CD4-positive, alpha-beta T cell treated with Interleukin-2 at 100 ng/mL for 4 hours (primary cell): ENCODE results near the gene PRKCQ.
A peak's percentile ranks its signal among the peaks of the same experiment; 100 is the strongest.

ENCODE experiments used
- DNase-seq: peaks from one replicate; pipeline ENCODE4 v3.0.0-alpha.2; 2020; ENCODE audit warnings: low spot score

PRKCQ gene

DNA sequence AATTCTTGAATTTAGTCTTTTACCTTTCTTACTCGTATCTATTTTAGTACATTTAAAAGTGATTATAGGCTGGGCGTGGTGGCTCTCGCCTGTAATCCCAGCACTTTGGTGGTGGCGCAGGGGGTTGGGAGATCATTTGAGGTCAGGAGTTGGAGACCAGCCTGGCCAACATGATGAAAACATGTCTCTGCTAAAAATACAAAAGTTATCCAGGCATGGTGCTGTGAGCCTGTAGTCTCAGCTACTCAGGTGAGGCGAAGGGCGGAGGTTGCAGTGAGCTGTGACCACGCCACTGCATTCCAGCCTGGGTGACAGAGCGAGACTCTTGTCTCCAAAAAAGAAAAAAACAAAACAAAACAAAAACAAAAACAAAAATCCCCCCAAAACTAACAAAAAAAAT, 12.2 kb downstream of the PRKCQ start:
- no peak for DNase-seq

GRCh38 chr10:6567203-6567703, 12.8 kb downstream of the PRKCQ start:
- DNase-seq, result no peak

- no peak for DNase-seq
Observed at GRCh38 chr10:6565588-6565987, 14.5 kb downstream of the PRKCQ start.

GRCh38 chr10:6564367-6564766, 15.7 kb downstream of the PRKCQ start:
- DNase-seq, result no peak

DNA sequence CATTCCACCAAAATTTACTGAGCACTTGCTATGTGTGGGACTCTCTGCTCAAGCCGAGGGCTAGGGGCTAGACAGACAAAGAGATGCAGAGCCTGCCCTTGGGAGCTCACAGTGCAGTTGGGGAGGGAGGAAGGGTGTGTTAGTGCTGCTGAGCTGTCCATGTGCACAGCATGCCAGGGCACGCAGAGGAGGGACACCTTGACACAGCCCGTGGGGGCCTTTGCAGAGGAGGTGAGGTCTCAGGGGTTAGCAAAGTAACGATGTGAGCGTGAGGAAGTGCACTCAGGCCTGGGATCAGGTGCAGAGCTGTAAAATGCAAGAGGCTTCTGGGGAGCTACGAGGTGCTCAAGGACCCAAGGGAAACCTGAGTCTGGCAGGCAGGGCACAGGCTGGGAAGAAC, 16.3 kb downstream of the PRKCQ start:
- DNase-seq, result no peak

- DNase-seq, result peak; percentile 60
Observed at GRCh38 chr10:6563075-6563474, 17.0 kb downstream of the PRKCQ start.

DNA sequence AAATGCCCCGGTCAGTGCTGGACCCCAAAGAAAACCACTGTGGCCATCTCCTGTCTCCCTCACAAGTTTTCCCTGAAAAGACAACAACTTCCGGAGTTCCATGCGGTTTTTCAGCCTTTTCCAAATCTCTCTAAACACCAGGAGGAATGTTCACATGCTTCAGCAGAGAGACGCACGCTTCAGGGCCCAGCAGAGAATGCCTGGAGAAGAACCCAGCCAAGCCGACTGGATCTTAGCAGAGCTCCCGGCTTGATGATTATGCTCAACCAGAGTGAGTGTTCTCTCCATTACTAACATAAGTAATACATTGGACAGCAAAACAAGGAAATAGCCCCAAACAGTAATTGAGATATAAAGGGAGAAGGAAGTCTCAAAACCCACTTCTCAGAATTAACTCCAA, 17.9 kb downstream of the PRKCQ start:
- DNase-seq, result no peak

- DNase-seq, result no peak
Observed at GRCh38 chr10:6561552-6561951, 18.5 kb downstream of the PRKCQ start.

GRCh38 chr10:6558759-6559461, 21.2 kb downstream of the PRKCQ start:
- DNase-seq, result no peak

DNA sequence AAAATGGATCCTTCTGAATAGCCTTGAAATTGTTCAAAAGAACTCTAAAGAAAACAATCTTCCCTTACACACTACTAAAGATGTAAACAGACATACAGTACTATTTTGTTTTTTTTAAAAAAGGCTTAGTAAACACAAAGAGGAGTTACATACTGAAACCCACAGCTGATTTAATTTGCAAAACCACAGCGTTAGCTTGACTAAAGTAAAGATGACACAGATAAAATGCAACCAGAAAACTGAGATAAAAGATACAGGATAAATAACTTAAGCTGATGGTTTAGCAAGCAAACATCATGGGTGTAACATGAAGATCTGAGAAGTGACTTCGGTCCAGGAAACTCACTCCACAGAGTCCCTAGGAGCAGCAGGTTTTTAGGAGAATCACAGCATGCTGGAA, 21.8 kb downstream of the PRKCQ start:
- DNase-seq, result peak; percentile 70

GRCh38 chr10:6553937-6554336, 26.1 kb downstream of the PRKCQ start:
- no peak for DNase-seq

DNA sequence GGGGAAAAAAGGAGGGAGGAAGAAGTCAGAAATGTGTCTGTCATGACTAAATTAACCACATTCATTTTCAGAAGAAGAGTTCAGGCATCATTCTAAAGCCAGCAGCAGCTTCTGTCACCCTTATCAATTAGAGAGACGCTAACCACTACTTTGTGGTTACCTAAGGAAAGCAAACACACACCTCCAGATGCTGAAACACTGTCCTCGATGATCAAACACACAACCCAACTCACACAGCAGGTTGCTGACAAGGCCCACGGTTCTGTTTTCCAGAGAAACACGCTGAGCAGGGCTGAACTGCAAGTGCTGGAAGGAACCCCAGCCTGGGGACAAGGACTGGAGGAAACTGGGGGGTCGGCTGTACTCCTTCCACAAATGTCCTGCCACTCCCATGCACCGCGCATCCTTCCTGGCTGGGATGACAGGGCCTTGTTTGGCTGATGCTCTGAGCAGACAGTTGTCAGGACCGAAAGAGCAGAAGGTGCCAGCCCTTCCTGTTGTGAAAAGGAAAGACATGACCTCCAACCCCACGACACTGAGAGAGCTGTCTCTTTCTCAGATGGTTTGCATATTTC, 36.6 kb downstream of the PRKCQ start:
- peak; percentile 80 for DNase-seq

DNA sequence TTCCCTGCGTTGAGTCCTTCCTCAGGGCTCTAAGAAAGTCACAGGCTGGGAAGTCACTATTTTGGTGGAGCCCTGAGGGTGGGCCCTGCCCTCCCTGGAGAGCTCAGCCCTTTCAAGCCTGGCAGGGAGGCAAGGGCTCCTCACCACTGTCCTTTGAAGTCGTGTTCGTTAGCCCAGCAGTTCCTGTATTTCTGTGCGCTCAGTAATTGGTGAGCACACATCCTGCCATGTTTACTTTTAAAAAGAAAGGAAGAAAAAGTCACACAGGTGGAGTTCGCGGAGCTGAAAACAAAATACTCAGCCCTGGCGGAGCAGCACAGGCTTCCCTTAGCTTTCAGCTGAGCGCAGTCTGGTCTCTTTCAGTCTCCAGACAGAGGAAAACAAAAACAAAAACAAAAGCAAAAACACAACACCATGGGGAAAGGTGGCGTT, 37.1 kb downstream of the PRKCQ start:
- DNase-seq, result peak; percentile 68

- no peak for DNase-seq
Observed at GRCh38 chr10:6539833-6540232, 40.2 kb downstream of the PRKCQ start.

- DNase-seq, result no peak
Observed at GRCh38 chr10:6537770-6538169, 42.3 kb downstream of the PRKCQ start.

DNA sequence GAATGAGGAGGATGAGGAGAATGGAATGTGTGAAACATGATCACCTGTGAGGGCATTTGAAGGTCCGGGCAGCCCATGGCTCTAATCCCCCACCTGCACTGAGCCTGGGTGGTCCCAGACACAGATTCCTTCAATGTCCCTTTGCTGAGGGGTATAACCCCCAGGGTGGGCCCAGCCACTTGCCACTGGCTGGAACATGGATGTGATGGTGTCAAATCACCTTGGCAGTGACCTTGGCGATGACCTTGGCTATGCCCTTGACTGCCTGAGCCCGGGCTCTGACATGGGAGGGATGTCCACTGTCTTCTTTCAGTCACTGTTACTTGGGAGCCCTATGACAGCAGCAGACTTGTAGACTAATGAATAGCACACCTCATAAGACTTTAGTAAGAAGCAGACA, 44.0 kb downstream of the PRKCQ start:
- no peak for DNase-seq

DNA sequence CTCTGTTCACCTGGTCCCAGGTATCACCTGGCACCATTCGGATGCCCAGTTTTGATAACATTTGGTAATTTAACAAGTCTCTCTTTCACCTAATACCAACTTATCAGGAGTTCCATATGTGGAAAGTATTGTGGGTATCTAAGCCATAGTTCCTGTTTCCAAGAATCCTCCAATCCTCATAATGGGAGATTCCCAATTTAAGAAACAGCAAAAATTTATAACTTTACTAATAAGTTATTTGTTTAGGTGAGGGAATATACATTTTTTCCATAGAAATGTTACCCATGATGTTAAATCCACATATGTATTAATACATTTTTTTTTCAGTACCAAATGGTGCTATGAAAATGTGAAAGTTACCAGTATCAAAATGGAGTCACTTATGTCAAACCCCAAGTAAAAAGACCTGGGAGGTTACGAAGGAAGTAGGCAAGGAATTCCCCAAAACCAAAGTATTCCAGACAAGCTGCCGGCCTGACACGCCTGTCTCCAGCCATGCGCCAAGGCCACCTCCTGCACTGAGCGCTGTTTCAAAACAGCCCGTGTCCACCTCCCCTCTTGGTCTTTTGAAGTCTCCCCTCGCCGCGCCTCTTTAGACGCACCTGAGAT, 44.8 kb downstream of the PRKCQ start:
- DNase-seq, result no peak

- DNase-seq, result no peak
Observed at GRCh38 chr10:6532321-6532720, 47.8 kb downstream of the PRKCQ start.

- DNase-seq, result no peak
Observed at GRCh38 chr10:6530966-6531365, 49.1 kb downstream of the PRKCQ start.

GRCh38 chr10:6530211-6530840, 49.8 kb downstream of the PRKCQ start:
- DNase-seq, result peak; percentile 90

DNA sequence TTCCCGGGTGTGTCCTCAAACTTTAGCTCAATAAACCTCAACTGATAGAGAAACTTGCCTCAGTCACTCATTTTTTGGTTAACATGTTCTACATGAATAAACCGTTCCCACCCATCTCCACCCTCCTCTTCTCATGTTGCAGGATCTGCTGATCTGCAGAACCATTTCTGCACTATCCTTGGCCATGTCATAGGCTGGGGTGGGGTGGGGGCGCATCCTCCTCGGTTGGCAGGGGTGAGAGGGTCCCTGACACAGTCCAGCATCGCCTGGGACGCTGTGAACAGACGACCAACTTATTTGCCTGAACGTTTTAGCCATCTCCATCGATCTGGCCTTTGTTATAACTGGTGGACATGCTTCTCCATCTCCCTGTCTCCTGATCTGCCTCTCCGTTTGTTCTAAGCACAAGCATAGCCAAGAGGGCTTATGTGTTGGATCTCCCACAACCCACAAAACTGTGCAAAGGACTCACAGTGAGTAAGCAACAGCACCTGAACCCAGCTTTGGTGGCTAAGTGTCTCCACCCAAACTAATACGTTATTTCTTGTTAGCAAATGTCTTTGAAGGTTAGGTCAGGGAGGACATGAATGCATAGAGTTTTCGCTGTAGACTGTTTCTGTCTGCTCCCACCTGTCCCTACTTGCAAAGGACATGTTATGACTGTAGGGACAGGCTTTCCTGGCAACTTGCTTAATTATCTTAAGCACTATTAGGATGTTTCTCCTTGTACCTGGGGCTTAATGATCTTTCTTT, 51.7 kb downstream of the PRKCQ start:
- peak; percentile 49 for DNase-seq

- DNase-seq, result no peak
Observed at GRCh38 chr10:6525599-6526165, 54.4 kb downstream of the PRKCQ start.
